Fibroblast of villous mesenchyme (primary cell): ENCODE data around the gene NR2F1. TPM values are rescaled to one million over a fixed set of nuclear protein-coding genes. Genes with fewer than 3 reads are reported as not detected.

Experiments
- DNase-seq: peaks from one replicate; pipeline ENCODE4 v3.0.0-alpha.2; 2010; ENCODE audit warnings: low read depth
- H3K4me3 ChIP-seq: 2 replicates; pipeline ENCODE4 v1.5.1; 2011; ENCODE audit warnings: low read depth, mild to moderate bottlenecking, low read length
- CTCF ChIP-seq: IDR thresholded peaks from 2 replicates; pipeline ENCODE4 v1.5.1; 2012; ENCODE audit warnings: low read depth, mild to moderate bottlenecking, low read length; ENCODE audit not compliant: insufficient read depth
- total RNA-seq: library from RNA; depleted of rRNA; stranded (reverse); fragments of >200 nt; gene quantifications from 2 replicates; pipeline ENCODE4 v1.2.3, GENCODE V29; 2012

Gene NR2F1
- total RNA-seq, 1 donor: 29.8 TPM

- TF ChIP-seq CTCF: no peak
- peak overlapping the region; percentile 13 for H3K4me3 ChIP-seq
- peak; percentile 63 for DNase-seq
These were observed 8.3 kb upstream of the NR2F1 start for GRCh38 chr5:93574491-93575305.

GRCh38 chr5:93575461-93576414, 7.3 kb upstream of the NR2F1 start:
- TF ChIP-seq CTCF: no peak
- no peak overlapping the region for H3K4me3 ChIP-seq
- DNase-seq: no peak

- TF ChIP-seq CTCF: no peak
- H3K4me3 ChIP-seq: peak overlapping the region; percentile 15
- DNase-seq: no peak
These were observed 5.8 kb upstream of the NR2F1 start for GRCh38 chr5:93576994-93577853.

GRCh38 chr5:93577854-93578812, 4.9 kb upstream of the NR2F1 start:
- TF ChIP-seq CTCF: no peak
- peak; percentile 70 for DNase-seq
- H3K4me3 ChIP-seq: peak overlapping the region; percentile 92

DNA sequence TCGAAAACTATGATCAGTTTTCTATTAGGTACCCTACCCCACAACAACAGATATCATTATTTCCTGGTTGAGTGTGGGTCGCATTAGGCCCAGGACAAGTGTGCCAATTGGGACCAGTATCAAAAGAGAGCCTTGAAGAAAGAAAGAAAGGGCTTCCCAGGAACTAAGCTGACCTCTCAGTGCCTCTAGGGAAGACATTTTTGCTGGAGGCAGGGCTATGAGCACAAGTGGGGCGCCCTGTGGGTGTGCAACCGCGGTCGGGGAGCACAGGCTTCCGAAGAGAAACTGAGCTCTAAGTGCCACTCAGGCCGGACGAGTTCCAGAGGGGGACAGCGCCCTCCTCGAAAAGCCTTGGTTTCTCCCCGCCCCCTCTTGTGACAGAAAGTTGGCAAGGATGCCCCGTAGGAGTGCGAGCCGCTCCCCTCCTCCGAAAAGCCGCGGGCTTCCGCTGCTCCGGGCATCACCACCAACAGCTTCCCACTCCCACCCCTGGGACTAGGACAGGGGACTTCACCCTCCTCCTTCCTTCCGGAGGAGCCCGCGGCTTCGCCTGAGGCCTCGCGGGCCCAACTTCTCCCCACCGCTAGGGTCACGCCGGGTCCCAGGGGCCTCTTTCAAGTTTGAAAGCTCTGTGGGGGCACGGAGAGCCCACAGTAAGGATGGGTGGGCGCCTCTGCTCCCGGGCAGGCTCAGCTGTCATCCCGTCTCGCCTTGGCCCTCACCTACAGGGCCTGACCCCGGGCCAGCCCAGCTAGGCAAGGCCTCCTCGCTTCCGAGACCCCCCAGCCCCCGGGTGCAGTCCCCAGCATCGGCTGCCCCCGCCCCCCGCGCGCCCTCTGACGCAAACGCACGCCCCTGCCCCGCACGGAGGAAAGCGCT, 4.0 kb upstream of the NR2F1 start:
- DNase-seq: peak; percentile 85
- TF ChIP-seq CTCF: no peak
- H3K4me3 ChIP-seq: peak overlapping the region; percentile 92
